NCI-H446 (cell line): Measurements from ENCODE around the gene STX4.

Experiments
- DNase-seq, 2 experiments: peaks; one replicate each; lab custom pipeline; 2025; lab: John Stamatoyannopoulos, UW

STX4 gene

DNA sequence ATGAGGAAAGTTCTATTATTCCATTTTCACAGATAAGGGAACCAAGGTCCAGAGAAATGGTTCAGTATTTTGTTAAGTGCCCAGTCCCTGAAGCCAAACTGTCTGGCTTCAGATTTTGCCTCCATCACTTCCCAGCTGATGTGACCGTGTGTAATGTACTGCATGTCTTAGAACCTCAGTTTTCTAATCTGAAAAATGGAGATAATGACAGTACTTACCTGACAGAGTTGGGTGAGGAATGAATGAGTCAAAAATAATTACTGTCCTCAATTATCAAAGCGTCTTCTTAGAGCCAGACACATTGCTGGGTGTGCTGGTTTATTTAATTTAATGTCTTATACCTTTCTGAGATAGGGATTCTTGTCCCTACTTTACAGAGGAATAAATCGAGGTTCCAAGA lies 34.0 kb downstream of the STX4 start:
- no peak for DNase-seq

DNA sequence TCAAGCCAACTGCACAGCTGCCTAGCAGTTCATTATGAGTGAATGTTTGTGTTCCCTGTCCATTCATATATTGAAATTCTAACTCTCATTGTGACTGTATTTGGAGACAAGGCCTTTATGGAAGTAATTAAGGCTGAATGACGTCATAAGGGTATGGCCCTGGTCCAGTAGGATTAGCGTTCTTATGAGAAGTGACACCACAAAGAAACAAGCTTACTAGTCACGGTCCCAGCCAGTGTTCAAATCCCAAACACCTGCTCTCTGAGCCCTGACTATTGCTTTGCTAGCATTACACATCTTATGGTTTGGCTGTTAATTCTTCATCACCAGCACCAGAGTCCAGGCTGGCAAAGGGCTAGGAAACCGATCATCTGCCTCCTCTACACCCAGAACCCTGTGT lies 38.5 kb downstream of the STX4 start:
- peak in 1 of 2 experiments; percentile 3 for DNase-seq

DNA sequence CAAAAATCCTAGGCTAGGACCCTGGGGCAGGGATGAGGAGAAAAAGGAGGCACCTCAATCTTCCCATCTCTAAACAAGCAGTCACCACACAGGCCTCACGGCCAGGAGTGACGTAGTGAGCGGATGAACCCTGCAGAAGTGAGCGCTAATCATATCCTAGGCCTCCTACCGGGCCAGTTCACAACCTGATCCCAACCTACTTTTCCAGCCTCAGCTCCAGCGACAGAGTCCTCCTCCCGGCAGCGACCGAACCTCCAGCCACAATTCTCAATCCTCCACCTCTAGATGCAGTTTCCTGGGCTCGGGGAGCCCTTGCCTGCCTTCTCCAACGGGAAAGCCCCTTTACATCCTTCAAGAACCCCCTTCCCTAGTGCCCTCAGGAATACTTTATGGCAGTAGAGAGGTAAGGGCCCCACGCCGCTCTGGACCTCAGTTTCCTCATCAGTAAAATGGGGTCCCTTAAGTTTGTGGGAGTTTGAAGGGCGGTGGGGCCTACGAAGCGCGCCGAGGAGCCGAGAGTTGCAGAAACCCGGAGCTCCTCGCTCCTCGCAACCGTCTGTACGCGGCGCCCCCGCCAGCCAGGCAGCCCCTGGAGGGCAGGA lies 39.3 kb downstream of the STX4 start:
- DNase-seq = peak; percentile 23

GRCh38 chr16:31073142-31073969 lies 40.0 kb downstream of the STX4 start:
- DNase-seq = peak; percentile 80 to 90

- peak; percentile 97 to 99 for DNase-seq
Observed at GRCh38 chr16:31073970-31074813, 40.8 kb downstream of the STX4 start, which contains the start of the genes ZNF646 and ZNF668. TSS of gene ZNF646 (plus strand) at chr16:31074422. CDS start at chr16:31076325, 1,903 bp downstream. TSS of gene ZNF668 (minus strand) at chr16:31074240. CDS start at chr16:31064459, 9,781 bp downstream.

DNA sequence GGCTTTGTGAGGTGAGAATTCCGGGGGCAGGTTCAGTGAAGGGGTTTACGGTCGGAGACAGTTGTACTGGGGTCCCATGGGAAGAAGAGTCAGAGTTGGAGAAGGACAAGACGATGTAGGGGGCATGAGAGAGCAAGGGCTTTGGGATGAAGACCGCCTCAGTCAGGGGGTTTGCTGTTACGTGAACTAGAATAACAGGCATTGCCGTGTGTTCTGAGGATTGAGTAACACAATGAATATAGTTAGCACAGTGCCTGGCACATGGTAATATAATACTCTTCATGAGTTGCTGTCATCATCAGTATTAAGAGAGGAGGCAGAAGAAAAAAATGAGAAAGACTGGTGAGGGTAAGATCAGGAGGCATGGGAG lies 41.4 kb downstream of the STX4 start:
- DNase-seq = no peak

DNA sequence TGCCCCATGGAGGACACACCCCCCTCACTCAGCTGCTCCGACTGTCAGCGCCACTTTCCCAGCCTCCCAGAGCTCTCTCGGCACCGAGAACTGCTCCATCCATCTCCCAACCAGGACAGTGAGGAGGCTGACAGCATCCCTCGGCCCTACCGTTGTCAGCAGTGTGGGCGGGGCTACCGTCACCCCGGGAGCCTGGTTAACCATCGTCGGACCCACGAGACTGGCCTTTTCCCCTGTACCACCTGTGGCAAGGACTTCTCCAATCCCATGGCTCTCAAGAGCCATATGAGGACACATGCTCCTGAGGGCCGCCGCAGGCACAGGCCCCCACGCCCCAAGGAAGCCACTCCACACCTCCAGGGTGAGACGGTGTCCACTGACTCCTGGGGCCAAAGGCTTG lies 43.0 kb downstream of the STX4 start:
- no peak for DNase-seq

- DNase-seq = no peak
Observed at GRCh38 chr16:31077024-31077423, 43.7 kb downstream of the STX4 start.

DNA sequence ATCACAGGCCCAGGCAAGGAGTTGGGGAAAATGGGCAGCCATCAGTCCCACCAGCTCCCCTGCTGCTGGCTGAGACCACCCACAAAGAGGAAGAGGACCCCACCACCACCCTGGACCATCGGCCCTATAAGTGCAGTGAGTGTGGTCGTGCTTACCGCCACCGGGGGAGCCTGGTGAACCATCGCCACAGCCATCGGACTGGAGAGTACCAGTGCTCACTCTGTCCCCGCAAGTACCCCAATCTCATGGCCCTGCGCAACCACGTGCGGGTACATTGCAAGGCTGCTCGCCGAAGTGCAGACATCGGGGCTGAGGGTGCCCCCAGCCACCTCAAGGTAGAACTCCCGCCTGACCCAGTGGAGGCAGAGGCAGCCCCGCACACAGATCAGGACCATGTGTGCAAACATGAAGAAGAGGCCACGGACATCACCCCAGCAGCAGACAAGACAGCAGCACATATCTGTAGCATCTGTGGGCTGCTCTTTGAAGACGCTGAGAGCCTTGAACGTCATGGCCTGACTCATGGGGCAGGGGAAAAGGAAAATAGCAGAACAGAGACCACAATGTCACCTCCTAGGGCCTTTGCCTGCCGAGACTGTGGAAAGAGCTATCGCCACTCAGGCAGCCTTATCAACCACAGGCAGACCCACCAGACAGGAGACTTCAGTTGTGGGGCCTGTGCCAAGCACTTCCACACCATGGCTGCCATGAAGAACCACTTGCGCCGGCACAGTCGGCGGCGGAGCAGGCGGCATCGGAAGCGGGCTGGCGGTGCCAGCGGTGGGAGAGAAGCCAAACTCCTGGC lies 44.4 kb downstream of the STX4 start:
- DNase-seq = no peak

DNA sequence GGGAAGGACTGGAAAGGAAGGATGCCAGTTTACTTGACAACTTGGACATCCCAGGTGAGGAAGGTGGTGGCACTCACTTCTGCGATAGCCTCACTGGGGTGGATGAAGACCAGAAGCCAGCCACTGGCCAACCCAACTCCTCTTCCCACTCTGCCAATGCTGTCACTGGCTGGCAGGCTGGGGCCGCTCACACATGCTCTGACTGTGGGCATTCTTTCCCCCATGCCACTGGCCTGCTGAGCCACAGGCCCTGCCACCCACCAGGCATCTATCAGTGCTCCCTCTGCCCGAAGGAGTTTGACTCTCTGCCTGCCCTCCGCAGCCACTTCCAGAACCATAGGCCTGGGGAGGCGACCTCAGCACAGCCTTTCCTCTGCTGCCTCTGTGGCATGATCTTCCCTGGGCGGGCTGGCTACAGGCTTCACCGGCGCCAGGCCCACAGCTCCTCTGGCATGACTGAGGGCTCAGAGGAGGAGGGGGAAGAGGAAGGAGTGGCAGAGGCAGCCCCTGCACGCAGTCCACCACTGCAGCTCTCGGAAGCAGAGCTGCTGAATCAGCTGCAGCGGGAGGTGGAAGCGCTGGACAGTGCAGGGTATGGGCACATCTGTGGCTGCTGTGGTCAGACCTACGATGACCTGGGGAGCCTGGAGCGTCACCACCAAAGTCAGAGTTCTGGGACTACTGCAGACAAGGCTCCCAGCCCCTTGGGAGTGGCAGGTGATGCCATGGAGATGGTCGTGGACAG lies 45.4 kb downstream of the STX4 start:
- no peak for DNase-seq

GRCh38 chr16:31079342-31079944 lies 46.1 kb downstream of the STX4 start:
- no peak for DNase-seq

GRCh38 chr16:31080035-31080629 lies 46.8 kb downstream of the STX4 start:
- DNase-seq = no peak

GRCh38 chr16:31080756-31081419 lies 47.5 kb downstream of the STX4 start:
- DNase-seq = no peak

DNA sequence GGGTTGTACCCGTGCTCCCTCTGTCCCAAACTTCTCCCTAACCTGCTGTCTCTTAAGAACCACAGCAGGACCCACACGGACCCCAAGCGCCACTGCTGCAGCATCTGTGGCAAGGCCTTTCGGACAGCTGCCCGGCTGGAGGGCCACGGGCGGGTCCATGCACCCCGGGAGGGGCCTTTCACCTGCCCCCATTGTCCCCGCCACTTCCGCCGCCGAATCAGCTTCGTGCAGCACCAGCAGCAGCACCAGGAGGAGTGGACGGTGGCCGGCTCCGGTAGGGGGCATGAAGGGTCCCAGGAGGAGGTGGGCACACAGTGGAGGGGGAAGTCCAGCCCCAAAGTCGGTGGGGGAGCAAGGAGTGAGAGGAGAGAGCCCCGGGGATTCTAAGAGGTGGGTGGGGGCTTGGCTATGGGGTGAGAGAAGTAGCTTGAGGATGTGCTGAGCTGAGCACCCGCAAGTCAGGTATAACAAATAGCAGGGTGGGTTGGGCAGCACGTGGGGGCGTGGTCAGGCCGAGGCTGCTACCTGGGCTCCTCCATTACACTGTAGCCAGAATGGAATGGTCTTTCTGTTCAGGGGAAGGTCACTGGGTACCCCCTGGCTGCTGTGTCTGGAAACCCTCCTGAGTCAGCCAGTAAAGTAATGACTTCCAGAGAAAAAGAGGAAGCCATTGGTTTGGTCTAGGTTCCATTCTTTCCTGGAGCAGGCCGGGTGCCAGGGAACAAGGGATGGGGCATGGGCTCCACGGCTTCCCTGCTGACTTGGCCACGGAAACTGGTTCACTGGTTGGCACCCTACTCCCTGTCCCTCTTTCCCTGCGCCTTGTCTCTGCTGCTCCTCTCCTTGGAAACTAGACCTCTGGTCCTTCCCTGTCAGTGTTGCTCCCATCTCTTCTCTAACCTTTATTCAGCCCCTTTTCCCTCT lies 48.3 kb downstream of the STX4 start:
- no peak for DNase-seq

DNA sequence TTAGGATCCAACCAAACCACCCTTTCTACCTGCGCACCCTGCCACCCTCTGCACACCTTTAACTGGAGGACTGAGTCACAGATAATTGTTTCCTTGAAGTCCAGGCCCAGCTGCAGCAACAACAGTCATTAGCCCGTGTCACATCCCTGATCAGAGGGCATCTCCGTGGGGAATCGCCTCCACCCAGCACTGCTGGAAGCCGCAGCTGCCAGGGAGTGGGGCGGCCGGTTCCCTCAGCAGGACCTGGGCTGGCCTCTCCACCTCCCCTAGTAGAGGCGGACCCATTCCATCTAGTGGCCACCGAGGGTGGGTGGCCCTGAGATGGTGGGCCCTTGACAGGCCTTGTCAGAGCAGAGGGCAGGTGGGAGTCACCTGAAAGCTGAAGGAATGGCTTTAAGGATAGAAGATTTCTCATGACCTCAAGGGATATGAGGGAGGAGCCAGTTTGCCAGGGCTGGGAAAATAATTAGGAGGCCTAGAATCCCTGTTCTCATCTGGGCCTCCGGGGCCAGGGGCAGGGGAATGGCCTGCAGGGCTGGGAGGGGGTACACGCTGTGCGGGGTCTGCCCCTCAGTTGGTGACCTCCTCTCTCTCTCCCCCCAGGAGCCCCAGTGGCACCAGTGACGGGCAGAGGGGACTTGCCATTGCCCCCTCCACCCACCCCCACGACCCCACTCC lies 49.1 kb downstream of the STX4 start:
- DNase-seq = no peak

DNA sequence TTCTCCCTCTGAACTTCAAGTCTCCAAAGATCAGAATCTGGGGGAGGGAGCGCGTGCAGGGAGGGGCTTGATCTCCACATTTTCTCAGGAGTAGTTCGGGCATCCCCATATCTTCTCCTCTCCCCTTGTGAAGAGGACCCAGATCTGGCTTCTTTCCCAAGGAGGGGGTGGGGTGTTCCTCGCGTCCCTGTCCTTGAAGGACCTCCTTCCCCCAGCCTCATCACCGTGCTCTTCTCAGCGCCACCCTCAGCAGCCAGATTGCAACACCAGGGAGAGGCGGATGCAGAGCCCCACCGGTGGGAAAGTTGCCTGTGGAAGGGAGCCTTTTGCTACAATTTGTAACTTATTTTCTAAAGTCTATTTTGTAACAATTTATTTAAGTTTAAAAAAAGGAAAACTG lies 49.7 kb downstream of the STX4 start:
- no peak for DNase-seq

GRCh38 chr16:31083556-31083955 lies 50.2 kb downstream of the STX4 start:
- no peak for DNase-seq

DNA sequence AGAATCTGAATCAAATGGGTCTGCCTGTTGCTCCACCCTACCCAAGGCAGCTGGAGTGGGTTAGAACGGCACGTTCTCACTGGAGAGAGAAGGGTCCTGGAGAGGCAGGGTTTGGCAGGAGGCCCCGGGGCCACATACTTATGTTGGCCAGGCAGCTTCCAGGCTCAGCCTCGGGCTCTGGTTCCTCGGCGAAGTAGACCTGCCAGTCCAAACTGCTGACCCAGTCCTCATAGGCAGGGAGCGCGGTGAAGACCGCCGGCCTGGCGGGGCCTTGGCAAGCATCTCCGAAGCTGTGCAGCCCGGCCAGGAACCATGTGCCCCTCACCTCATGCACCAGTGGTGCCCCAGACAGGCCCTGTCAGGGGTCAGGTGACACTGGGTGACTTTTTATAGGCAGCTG lies 50.6 kb downstream of the STX4 start:
- DNase-seq = no peak
